Right lobe of liver (tissue), 6 donors: ENCODE results near the gene RNF111. TPM values are rescaled to one million over a fixed set of nuclear protein-coding genes. Genes with fewer than 3 reads are reported as not detected.

Experiments
- ATAC-seq, 4 donors: fragments of 200-7000 bp; cut with Tn5 transposase; one replicate each; pipeline ENCODE4 v1.9.1; 2020; ENCODE audit warnings: mild to moderate bottlenecking in 4 of 4, moderate library complexity in 4 of 4
- DNase-seq, 3 donors: peaks; one replicate each; pipeline ENCODE4 v3.0.0-alpha.2; 2020
- H3K27ac ChIP-seq, 3 donors: fragments of 200-600 bp; one replicate each; pipeline ENCODE4 v1.8.0; 2022
- H3K27me3 ChIP-seq, 2 donors: fragments of 200-600 bp; one replicate each; pipeline ENCODE4 v1.8.0; 2022
- H3K36me3 ChIP-seq, 4 donors: fragments of 200-600 bp; sonication (generic) in 1 of 4; one replicate each; pipeline versions ENCODE4 v1.5.1 to v1.8.0; 2017 to 2022; ENCODE audit warnings: control low read depth in 1 of 4
- H3K4me1 ChIP-seq, 4 donors: fragments of 200-600 bp; sonication (generic) in 1 of 4; one replicate each; pipeline versions ENCODE4 v1.5.1 to v1.8.0; 2017 to 2022; ENCODE audit warnings: control low read depth in 1 of 4
- H3K4me3 ChIP-seq, 3 donors: fragments of 200-600 bp; one replicate each; pipeline ENCODE4 v1.8.0; 2022
- H3K9me3 ChIP-seq, 4 donors: fragments of 200-600 bp; sonication (generic) in 1 of 4; one replicate each; pipeline versions ENCODE4 v1.5.1 to v1.8.0; 2017 to 2022; ENCODE audit warnings: control low read depth in 1 of 4
- POLR2A ChIP-seq: fragments of 450-650 bp; IDR thresholded peaks from one replicate; pipeline ENCODE4 v1.6.1; 2017; ENCODE audit warnings: antibody characterized with exemption, mild to moderate bottlenecking
- WGBS: methylation state at CpG from one replicate; pipeline ENCODE4 v1.1.6; 2018; ENCODE audit warnings: low coverage, low lambda C conversion rate; ENCODE audit not compliant: insufficient coverage; ENCODE audit errors: missing lambda C conversion rate; 5-methylcytosine and 5-hydroxymethylcytosine counted together
- intact Hi-C, 2 donors: fragments of 100-400 bp; cut with DNase I; formaldehyde crosslinking; loops; one replicate each; pipeline versions ENCODE4 v1.11.2 to v1.14.1; 2022
- total RNA-seq, 6 experiments: library from RNA; depleted of rRNA in 2 of 6; stranded (reverse); fragments of >200 nt in 2 of 6; fragmentation: NEBNext Ultra II Directional in 3 of 6; extraction: Animal tissue kit (Norgen Biotek cat#: 25700) in 3 of 6; gene quantifications; one replicate each; pipeline versions ENCODE4 v1.1.0 to v1.2.4, GENCODE V29; 2016 to 2023
- TF ChIP-seq, protein P1 (sequence below), 4 donors: fragments of 200-600 bp in 3 of 4; fragments of 450-650 bp in 1 of 4; IDR thresholded peaks; one replicate each; pipeline versions ENCODE4 v1.5.1 to v1.8.0; 2016 to 2022; ENCODE audit warnings: antibody characterized with exemption in 4 of 4, mild to moderate bottlenecking in 2 of 4
- donor health status: DM: no; HTN: yes; CAD: no.
- donor health status: DM: no; HTN: no; CAD: no.
- donor health status: DM: no; HTN: no; CAD: no.
- donor health status: DM: no; HTN: yes; CAD: no.
- donor health status: DM: no; HTN: yes; CAD: no.

Gene RNF111
- total RNA-seq, 6 experiments from 2014 or later, result 7.3 to 19.1 (median 13.4) TPM

- no peaks in the 10 kb centered on the region for H3K27me3 ChIP-seq
- ATAC-seq (no peak), DNase-seq (no peak)
- TF ChIP-seq, protein P1, sequence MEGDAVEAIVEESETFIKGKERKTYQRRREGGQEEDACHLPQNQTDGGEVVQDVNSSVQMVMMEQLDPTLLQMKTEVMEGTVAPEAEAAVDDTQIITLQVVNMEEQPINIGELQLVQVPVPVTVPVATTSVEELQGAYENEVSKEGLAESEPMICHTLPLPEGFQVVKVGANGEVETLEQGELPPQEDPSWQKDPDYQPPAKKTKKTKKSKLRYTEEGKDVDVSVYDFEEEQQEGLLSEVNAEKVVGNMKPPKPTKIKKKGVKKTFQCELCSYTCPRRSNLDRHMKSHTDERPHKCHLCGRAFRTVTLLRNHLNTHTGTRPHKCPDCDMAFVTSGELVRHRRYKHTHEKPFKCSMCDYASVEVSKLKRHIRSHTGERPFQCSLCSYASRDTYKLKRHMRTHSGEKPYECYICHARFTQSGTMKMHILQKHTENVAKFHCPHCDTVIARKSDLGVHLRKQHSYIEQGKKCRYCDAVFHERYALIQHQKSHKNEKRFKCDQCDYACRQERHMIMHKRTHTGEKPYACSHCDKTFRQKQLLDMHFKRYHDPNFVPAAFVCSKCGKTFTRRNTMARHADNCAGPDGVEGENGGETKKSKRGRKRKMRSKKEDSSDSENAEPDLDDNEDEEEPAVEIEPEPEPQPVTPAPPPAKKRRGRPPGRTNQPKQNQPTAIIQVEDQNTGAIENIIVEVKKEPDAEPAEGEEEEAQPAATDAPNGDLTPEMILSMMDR (IDR thresholded peaks at IDR 0.05), result no peak
- TF ChIP-seq POLR2A, result no peak
- H3K27ac ChIP-seq, result no peak overlapping the region
- peaks cover 0 to 9% (median 0%) of the 10 kb centered on the region in 4 donors for H3K4me1 ChIP-seq
- H3K4me3 ChIP-seq, result no peak overlapping the region
- H3K36me3 ChIP-seq, result peaks cover 0 to 4% (median 0%) of the 10 kb centered on the region in 4 donors
- 90% methylated on average over 5 of the region's 5 CpGs for WGBS
- intact Hi-C loops, result no loop called here
- H3K9me3 ChIP-seq, result no peaks in the 10 kb centered on the region
These were observed 14.5 kb downstream of the RNF111 start for GRCh38 chr15:59001946-59002345.

GRCh38 chr15:59002418-59002859 lies 15.0 kb downstream of the RNF111 start:
- intact Hi-C loops, result no loop called here
- TF ChIP-seq, protein P1 (IDR thresholded peaks at IDR 0.05), result no peak
- TF ChIP-seq POLR2A, result no peak
- Histone ChIP-seq H3K4me1 (peaks cover 0 to 9% (median 0%) of the 10 kb centered on the region in 4 donors), H3K36me3 (peaks cover 0 to 4% (median 0%) of the 10 kb centered on the region in 4 donors), H3K4me3 (no peak overlapping the region), H3K27me3 (no peaks in the 10 kb centered on the region), H3K9me3 (no peaks in the 10 kb centered on the region), H3K27ac (no peak overlapping the region)
- WGBS, result 44% methylated on average over 2 of the region's 2 CpGs
- ATAC-seq (peak in 3 of 4 donors; percentile 30 to 54 (median 33)), DNase-seq (no peak)

GRCh38 chr15:59005579-59005978 lies 18.1 kb downstream of the RNF111 start:
- Histone ChIP-seq H3K27me3 (no peaks in the 10 kb centered on the region), H3K36me3 (peaks cover 0 to 4% (median 0%) of the 10 kb centered on the region in 4 donors), H3K4me3 (no peak overlapping the region), H3K27ac (no peak overlapping the region), H3K9me3 (no peaks in the 10 kb centered on the region), H3K4me1 (no peaks in the 10 kb centered on the region)
- no peak for TF ChIP-seq POLR2A
- TF ChIP-seq, protein P1 (IDR thresholded peaks at IDR 0.05), result no peak
- intact Hi-C loops, result no loop called here
- DNase-seq (no peak), ATAC-seq (no peak)
- WGBS, result 81% methylated on average over 5 of the region's 5 CpGs

DNA sequence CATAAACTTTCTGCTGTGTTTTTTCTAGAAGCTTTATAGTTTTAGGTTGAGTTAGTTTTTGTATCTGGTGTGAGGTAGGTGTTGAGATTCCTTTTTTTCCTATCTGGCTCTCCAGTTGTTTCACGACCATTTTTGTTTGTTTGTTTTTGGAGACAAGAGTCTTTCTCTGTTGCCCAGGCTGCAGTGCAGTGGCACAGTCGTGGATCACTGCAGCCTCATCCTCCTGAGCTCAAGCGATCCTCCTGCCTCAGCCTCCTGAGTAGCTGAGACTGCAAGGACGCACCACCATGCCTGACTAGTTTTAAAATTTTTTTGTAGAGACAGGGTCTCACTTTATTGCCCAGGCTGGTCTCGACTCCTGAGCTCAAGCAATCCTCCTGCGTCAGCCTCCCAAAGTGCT lies 20.6 kb downstream of the RNF111 start:
- H3K4me3 ChIP-seq, result no peak overlapping the region
- TF ChIP-seq POLR2A, result no peak
- TF ChIP-seq, protein P1 (IDR thresholded peaks at IDR 0.05), result no peak
- H3K9me3 ChIP-seq, result no peaks in the 10 kb centered on the region
- H3K27ac ChIP-seq, result no peak overlapping the region
- H3K4me1 ChIP-seq, result no peaks in the 10 kb centered on the region
- H3K36me3 ChIP-seq, result peaks cover 0 to 4% (median 0%) of the 10 kb centered on the region in 4 donors
- DNase-seq, result no peak
- no peak for ATAC-seq
- no peaks in the 10 kb centered on the region for H3K27me3 ChIP-seq
- WGBS, result 87% methylated on average over 6 of the region's 6 CpGs
- intact Hi-C loops, result no loop called here
